ENCODE measurements around the gene RAB22A.

GRCh38 chr20:58388882-58389323 lies 79.4 kb downstream of the RAB22A start, which contains the start of gene VAPB:
- TF ChIP-seq EZH2 (IDR thresholded peaks at IDR 0.05; ENCODE audit: low read length) (no peak), CTCF (optimal IDR thresholded peaks at IDR 0.05 in 1 of 3, IDR thresholded peaks at IDR 0.05 in 1 of 3, conservative IDR thresholded peaks at IDR 0.05 in 1 of 3; ENCODE audit: extremely low read depth in 1 of 3, insufficient read depth in 2 of 3, low read length in 3 of 3) (no peak)

All from keratinocyte (primary cell).